ENCODE measurements around the gene PARVA.

DNA sequence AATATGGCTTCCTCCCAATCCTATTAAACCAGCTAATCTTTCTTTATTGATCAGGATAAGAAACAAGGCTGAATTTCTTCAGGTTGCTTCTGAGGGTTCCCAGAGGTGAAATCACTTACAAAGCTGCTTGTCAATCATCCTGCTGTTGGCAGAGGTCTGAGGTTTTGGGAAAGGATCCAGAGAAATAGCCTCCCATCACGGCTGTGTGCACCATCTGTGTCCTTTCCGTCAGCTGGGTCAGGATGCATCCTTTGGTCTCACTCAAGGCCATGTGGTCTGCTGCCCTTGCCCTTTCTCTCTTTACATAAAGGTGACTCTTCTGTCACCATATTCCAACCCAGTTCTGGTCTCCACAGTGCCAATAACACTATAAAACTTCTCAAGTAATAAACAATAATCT lies 183.5 kb downstream of the PARVA start:
- TF ChIP-seq, protein P1, sequence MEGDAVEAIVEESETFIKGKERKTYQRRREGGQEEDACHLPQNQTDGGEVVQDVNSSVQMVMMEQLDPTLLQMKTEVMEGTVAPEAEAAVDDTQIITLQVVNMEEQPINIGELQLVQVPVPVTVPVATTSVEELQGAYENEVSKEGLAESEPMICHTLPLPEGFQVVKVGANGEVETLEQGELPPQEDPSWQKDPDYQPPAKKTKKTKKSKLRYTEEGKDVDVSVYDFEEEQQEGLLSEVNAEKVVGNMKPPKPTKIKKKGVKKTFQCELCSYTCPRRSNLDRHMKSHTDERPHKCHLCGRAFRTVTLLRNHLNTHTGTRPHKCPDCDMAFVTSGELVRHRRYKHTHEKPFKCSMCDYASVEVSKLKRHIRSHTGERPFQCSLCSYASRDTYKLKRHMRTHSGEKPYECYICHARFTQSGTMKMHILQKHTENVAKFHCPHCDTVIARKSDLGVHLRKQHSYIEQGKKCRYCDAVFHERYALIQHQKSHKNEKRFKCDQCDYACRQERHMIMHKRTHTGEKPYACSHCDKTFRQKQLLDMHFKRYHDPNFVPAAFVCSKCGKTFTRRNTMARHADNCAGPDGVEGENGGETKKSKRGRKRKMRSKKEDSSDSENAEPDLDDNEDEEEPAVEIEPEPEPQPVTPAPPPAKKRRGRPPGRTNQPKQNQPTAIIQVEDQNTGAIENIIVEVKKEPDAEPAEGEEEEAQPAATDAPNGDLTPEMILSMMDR (IDR thresholded peaks at IDR 0.05; ENCODE audit: poor library complexity) = no peak
- TF ChIP-seq EZH2phosphoT487 (IDR thresholded peaks at IDR 0.05; ENCODE audit: low read depth, severe bottlenecking, unreplicated experiment) = no peak
